Measurements from ENCODE around the gene NDUFB4.

NDUFB4 gene

DNA sequence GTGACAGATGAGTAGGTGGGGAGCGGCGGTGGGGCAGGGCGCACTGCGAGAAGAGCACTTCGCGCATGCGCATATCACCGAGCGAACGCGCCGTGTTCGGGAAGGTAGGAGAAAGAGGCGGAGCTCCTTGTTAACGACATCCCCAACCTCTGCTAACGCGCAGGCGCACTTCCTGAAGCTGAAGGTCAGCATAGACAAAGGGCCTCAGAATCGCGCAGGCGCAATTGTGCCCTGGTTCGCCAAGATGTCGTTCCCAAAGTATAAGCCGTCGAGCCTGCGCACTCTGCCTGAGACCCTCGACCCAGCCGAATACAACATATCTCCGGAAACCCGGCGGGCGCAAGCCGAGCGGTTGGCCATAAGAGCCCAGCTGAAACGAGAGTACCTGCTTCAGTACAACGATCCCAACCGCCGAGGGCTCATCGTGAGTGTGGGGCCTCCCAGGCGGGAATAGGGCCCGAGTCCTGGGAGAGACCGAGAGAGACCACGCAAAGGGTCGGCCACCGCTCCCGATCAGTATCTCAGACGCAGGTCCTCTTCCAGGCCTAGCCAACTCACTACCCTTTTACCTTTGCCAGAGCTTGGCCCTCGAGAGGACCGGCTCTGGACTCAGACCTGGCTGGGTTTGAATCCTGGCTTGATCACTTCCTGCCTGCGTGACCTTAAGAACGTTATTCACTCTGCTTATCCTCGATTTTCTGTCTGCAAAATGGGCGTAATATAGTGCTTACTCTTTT, at the start of gene NDUFB4:
Gene NDUFB4, plus strand, starts transcription at position 221 of the 737 bp plus-strand sequence. Its CDS starts 24 bp downstream, at position 245.
- peak; percentile 100 for DNase-seq

- DNase-seq = no peak
Measured at GRCh38 chr3:120550546-120550945, 45.6 kb upstream of the NDUFB4 start.

DNA sequence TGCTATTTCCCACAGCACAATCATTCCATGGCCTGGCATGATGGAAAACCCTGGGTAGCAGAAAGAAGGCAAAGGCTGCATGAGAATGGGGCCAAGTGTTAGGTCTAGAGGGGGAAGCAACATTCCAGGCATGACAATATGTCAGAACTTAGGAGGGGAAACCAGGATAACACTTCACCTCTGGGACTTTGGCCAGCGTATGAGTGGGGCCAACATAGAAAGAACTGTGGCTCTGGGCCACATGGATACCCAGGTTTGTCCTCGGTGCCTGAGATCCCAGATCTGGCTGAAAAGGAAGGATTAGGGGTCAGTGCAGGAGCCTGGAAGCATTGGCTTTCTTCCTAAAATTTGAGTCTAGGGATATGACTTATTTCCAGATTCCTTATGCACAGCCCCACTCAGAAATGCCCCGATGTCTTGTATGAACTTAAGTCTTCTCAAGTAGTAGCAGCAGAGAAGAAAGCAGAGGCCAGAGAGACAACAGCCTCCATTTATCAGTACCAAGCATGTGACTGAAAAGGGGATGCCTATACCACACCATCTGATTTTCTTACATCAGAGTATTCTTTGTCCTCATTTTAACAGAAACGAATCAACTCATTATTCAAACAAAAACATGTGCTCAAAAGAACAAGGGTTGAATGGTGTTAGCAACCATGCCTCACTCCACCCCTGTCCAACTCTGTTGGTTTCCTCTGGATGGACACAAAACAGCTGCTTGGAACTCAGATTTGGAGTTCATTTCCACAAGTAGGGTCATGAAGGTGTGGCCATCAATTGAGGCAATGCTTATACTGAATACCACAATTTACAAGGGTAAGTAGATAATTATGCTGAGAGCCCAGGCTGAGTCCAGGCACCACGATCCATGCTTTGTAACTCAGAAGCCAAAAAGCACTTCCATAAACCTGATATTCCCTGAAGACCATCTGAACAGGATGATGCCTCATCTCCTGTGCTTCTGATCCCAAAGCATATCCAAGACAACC, 43.7 kb upstream of the NDUFB4 start:
- DNase-seq = no peak

DNA sequence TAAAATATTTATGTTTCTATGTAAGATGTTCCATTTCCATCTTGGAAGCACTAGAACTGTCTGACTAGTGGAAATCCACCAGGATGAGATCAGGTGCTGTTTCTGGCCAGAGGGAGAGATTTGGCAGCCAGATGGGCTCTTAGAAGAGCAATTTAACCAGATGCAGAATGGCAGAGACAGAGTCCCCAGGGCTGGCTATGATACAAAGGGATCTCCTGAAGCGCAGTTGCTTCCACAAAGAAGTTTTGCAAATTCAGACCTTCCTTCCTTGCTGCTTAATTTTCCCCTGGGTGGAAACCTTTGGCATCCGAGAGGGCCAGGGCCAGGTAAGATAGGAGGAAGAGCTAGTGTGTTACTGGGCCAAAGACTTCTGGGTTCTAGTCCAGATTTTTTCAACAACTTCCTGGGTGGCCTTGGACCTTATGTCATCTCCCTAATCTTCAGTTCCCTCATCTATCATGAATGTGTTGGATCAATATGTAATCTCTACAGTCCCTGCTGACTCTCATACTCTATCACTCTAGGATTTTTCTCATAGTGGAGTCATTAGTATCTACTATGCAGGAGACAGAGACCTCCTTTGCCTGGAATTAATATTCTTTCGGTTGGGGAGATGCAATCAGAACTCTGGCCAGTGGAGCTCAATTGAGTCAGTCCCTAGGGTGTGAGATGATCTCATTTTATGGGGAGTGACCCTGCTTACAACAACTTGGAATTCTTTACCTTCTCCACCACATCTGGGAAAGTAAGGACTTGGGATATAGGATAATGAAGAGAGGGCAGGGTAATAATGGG, 41.1 kb upstream of the NDUFB4 start:
- DNase-seq = no peak

GRCh38 chr3:120555657-120556509, 40.3 kb upstream of the NDUFB4 start:
- no peak for DNase-seq

DNA sequence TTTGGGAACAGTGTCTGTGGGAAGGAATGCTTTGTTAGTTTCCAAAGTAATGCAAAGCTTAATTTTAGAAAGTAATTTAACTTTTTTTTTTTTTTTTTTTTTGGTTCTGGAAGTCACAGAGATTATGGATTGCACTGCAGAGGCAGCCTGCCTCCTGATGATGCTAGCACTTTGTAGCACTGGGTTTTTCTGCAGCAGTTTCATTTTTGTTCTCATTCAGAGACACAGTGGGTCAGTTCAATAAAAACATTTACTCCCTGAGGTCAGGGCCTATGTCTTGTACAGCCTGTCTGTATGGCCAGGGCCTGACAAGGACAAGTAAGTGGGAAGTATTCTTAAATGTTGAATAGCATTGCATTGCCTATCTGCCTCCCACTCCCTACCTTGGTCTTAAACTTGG, 39.0 kb upstream of the NDUFB4 start:
- DNase-seq = no peak

GRCh38 chr3:120558771-120559241, 37.3 kb upstream of the NDUFB4 start:
- DNase-seq = peak; percentile 83

- no peak for DNase-seq
Measured at GRCh38 chr3:120559242-120560061, 36.7 kb upstream of the NDUFB4 start.

- DNase-seq = no peak
Measured at GRCh38 chr3:120560304-120561250, 35.6 kb upstream of the NDUFB4 start.

DNA sequence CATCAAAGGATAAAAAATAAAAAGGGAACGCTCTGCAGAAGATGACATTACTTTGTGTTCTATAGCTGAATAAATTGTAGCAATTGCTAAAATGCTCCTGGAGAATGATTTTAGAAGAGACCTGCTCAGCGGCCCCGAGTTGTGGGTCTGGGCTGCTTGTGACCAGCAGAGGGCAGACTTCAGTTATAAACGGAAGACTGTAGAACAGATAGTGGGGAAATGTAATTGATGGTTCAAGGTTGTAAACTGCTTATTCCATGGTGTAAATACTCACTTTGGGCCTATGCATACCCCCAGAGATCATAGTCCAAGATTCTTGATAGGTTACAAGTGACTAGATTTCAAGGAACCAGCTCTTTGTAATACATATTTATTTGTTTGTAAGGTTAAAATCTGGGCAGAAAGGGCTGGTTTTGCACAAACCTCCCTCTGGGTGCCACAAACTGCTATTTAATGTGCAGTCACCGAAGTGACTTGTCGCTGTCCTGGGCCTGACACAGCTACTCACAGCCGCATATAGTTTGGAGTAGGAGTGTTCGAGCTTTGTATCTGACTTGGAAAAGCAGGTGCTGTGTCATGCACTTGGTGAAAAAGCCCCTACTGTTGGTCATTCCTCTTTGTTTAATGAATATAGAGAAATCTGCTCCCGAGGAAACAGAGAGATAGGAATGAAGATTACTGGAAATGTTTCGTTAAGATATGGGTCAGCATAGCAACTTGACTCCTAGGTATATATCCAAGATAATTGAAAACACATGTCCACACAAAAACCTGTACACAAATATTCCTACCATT, 34.7 kb upstream of the NDUFB4 start:
- peak; percentile 72 for DNase-seq

- DNase-seq = no peak
Measured at GRCh38 chr3:120563356-120564022, 32.6 kb upstream of the NDUFB4 start.

DNA sequence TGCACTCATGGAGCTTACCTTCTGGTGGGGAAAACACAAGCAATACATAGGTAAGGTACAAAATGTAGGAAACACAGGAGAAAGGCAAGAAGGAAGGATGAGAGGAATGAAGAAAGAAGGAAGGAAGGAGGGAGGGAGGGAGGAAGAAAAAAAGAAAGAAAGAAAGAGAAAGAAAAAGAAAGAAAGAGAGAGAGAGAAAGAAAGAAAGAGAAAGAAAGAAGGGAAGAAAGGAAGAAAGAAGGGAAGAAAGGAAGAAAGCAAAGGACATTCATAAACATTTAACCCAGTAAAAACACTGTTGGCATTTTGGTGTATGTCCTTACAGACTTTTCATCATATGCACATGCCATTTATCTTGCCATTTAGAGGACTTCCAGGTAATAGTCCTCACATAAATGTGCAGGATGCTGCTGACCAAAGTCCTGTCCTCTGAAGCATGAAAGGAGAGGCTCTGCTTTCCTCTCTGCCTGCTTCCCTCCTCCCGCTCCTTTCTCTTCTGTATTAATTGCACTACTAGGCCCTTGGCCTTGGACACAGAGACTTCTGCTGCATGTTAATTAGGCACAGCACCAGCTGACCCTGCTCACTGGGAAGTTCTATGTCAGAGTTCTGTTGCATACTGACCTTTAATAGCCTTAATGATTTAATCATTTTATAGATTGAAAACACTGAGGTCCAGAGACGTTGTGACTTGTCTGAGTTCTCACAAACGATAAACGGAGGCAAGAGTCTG, 29.7 kb upstream of the NDUFB4 start:
- DNase-seq = no peak

DNA sequence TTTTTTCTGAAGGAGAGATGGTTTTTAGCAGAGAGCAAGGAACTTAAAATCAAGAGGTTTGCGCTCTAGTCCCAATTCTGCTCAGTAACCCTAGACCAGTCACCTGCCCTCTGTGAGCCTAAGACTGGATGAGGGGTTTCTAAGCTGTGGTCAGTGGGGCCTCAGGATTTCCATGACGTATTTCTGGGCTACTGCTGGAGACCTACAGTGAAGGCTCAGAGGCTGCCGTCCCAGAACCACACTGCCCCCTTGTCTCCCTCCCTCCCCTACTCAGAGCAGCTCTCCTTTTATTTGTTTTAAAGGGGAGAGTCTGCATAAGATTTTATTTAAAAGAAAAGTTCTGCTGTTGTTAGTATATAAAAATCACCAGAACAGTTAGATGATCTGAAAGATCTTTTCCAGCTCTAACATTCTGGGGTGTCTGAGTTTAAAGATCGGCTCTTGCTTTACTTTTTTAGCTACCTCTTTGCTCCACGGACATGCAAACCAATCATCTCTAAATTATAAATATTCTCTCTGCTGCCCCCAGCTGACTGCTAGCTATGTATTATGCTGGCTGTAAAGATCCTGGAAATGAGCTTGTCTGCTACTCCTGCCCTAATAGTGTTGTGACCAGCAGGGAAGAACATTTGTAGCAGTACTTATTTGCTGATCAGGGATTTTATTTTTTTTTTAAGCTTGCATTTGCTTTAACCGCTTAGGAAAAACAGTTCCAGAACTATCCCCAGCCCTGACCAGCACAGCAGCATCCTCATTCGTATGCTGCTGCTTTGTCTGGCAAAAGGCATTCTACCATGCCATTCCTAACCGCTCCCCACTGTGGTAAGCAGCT, 28.6 kb upstream of the NDUFB4 start:
- DNase-seq = peak; percentile 60

DNA sequence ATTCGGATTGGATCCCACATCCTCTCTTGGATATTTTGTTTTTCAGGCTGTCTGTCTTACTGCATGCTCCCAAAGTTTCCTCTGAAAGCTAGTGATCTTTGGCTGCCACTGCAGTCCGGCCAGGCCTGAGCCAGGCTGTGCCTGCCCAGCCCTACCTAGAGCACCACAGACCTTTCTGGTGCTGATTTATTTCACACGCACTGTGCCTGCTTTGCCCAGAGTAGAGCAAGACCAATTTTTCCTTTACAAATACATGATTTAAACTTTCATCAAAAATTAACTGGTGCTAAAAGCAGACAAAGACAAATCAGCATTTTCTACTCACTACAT, 28.0 kb upstream of the NDUFB4 start:
- no peak for DNase-seq

GRCh38 chr3:120568598-120568997, 27.5 kb upstream of the NDUFB4 start:
- DNase-seq = no peak

DNA sequence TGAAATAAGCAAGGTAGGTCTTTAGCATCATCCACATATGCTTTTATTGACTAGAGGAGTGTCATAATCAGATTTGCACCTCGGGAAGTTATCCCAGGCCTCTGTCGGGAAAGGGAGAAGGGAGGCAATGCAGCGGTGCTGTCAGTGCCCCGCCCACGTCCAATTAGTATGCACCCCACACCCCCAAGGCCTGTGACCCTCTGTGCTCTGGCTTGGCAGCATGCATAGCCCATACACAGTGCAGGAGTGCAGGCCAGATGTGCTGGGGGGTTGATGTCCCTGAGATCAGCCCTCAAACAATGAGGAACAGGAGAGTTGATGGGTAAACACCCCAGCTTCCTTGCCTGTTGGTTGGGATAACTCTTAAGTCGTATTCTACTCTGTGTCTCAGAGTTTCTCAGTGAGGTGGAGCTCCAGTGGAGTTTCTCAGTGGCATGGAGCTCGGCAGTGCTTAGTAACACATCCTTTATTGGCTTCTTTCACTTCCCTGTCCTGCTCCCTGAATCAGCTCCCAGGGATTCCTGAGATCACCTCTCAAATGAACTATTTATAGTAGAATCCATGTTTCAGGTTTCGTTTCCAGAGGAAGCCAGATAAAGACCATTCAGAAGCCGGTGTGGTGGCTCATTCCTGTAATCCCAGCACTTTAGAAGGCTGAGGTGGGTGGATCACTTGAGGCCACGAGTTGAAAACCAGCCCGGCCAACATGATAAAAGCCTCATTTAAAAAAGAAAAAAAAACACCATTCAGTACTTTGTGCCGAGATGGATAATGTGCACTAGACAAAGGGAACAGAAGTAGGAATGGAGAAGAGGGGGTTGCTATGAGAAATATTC, 26.7 kb upstream of the NDUFB4 start:
- no peak for DNase-seq

All from COR-L47 (cell line).